CD4-positive, alpha-beta T cell treated with Interferon alpha-2 for 1 hour (primary cell): ENCODE results near the gene HJURP.

Experiments used
- DNase-seq, 2 donors: peaks; one replicate each; pipeline ENCODE4 v3.0.0-alpha.2; 2020 to 2022

The HJURP gene

DNA sequence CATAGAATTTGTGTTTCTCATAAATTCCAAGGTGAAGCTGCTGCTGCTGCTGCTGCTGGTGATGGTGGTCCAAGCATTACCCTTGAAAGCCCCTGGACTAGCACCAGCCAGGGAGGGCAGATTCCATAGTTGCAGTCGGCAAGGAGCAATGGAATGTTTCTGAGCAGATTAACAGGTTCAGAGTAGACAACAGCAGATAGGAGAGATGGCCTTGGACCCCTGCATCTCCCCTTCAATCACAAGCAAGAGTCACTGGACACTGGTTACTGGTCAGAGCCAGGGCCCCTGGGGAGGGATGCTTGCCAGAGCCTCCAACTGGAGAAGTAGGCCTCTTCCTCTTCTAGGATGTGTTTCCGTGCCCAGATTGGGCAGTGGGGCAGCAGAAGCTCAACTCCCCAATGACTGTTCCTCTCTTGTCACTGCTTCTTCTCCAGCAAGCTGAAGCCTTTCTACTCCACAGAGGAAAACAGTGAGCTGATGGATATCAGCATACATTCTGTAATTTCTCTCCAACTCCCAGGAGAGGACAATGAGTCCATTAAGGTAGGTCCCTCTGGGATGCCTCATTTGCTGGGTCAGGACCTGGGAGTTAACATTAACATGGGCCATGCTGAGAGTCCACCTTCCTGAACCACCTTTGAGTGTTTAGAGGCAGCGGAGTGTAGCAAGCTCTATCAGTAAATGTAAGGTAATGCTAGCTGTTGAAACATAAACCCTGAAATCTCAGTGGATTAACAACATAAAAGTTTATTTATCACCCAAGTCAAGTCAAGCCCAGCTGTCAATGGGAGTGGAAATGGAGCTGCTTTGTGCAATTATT is 40.9 kb downstream of the HJURP start:
- DNase-seq, result no peak

DNA sequence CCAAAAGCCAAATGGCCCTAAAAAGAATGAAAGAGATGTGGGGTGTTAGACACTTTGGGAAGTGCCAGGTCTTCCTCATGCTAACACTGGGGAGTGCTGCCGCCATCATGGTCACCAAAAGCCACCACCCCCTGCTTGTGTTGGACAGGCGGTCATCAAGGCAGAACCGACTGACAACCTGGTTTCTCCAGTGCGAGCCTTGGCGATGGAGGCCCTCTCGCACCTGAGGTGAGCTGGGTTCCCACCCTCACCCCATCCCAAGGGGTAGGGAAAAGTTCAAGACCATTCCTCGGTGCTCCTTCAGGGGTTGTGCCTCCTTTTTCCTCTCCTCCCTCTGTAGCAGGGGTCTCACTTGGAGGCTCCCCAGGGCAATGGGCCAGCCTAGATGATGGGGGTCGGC is 42.6 kb downstream of the HJURP start:
- no peak for DNase-seq

DNA sequence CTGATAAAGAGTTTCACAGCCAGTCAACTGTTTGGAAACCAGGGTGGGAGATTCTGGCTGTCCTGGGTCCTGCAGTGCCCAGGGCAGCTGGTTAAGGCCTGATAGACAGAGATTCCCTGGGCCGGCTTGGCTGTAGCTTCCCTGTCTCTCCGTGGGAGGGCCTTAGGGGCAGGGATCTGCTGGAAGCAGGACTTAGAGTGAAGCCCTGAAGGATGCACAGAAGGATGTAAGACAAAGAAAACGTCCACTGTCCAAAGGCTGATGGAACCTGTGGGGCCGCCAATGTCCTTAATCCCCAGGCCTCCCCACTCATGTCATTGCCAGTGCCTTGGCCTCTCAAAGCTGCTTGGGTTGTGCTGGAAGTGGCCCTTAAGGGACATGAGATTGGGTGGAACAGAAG is 43.2 kb downstream of the HJURP start:
- no peak for DNase-seq

DNA sequence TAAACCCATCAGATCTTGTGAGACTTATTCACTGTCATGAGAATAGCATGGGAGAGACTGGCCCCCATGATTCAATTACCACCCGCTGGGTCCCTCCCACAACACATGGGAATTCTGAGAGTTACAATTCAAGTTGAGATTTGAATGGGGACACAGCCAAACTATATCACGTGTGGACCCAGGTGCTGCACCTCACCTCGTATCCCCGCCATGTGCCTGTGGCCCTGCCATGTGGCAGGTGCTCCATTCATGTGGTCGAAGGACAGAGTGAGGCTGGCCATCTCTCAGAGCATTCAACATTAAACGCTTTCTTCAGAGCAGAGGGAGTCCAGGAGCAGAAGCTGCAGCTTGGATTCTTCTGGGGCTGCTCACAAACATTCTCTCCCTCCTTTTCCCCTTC is 44.0 kb downstream of the HJURP start:
- no peak for DNase-seq

DNA sequence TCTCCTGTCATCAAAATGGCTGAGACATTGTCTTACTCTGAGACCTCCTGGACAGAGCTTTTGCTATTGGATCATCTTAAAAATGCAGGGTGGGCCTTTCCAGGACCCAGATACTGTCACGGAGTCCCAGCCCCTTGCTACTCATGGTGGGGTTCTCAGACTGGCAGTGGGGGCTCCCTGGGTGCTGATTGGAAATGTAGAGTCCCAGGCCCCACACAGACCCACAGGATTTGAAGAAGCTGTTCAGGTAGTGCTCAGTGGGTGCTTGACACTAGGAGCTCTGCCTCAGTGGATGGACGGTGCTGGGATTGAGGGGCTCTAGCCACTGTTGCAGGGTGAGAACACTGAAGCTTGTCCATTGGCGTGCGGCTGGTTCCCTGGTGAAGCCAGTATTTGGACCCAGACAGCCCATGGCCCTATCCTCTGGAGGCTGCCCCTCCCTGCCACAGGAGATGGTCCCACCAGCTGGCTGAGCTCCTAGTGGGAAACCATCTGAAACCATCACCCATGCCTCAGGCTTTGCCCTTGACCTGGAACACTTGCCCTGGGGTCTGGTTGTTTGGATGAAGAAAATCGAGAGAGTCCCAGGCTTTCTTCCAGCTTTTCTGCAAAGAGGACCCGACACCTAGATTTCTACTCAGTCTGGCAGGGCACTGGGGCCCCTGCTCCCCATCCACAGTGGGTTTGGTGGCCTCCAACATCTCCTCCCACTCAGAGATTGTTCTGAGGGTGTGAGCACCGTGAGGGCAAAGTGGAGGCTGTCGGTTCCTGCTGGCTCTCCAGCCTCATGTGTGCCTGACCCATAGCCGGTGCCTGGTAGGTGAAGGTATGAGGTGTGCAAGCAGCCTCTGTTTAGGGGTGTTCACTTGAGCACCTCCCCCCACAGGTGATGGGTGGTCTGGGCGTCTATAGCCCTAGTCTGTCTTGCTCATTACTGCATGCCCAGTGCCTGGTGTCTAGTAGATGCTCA is 46.1 kb downstream of the HJURP start:
- no peak for DNase-seq

DNA sequence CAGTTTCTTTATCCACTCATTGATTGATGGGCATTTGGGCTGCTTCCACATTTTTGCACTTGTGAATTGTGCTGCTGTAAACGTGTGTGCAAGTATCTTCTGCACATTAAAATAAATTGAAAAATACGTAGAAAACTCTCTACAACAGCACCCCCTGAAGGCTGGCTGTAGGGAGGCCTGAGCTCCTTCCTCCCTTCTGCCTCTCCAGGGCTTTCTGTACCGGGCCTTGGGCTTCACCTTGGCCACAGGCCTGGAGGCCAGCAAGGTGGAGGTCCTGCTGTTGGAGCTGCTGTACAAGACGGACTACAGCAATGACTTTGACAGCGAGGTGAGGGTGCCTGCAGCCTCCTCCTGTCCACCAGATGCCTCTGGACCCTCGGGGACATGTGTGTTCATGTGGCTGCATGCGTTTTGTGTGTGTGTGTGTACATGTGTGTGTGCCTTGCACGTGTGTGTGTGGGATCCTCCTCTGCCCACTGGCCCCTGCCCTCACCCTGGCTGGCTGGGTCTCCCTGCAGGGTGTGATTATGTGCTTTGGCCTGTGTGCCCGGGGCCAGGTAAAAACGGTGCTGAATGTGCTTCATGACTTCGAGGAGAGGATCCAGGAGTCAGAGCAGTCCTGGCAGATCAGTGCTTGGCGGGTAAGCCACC is 47.0 kb downstream of the HJURP start:
- DNase-seq, result no peak

DNA sequence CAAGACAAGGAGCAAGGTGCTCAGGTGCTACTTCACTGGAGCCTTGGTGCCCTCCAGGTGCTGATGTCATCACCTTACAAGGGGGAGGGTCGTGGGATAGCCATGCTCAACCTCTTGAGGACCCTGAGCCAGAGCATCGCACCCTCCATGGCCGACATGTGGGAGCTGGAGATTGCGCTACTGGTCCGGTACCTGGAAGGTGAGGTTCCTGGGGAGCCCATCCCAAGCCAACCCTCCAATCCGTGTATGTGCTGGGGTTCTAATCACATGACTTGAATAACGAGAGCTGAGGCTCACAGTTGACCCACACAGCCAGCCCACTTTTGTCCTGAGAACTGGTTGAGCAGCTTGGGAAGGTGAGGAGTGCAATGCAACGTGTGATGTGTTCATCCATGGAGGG is 50.3 kb downstream of the HJURP start:
- DNase-seq, result no peak

DNA sequence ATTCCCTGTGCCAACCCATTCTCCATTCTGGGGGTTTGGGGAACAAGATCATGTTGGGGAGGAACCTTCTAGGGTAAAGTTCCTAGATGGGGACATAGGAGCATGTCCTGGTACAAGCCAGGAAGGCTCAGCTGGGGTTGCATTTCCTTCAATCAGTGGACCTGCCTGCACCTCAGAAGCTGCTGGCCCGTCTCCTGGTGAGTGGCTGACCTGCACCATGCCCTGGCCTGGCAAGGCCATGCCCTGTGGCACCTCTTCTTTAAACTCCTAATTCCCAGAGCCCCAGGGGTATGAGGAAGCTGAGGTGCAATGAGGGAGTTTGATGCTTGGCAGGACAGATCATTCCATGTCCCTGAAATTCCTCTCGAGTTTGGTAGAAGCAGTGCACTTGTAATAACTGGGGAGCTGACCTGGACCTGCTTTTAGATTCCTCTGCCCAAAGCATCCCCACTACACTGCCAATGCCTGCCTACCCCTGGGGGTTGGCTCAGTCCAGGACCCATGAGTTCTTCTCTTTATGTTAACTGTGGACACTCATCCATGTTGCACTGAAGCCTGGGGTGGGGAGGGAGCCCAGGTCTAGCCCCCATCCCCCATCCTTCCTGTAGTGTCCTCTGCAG is 50.9 kb downstream of the HJURP start:
- DNase-seq, result no peak

DNA sequence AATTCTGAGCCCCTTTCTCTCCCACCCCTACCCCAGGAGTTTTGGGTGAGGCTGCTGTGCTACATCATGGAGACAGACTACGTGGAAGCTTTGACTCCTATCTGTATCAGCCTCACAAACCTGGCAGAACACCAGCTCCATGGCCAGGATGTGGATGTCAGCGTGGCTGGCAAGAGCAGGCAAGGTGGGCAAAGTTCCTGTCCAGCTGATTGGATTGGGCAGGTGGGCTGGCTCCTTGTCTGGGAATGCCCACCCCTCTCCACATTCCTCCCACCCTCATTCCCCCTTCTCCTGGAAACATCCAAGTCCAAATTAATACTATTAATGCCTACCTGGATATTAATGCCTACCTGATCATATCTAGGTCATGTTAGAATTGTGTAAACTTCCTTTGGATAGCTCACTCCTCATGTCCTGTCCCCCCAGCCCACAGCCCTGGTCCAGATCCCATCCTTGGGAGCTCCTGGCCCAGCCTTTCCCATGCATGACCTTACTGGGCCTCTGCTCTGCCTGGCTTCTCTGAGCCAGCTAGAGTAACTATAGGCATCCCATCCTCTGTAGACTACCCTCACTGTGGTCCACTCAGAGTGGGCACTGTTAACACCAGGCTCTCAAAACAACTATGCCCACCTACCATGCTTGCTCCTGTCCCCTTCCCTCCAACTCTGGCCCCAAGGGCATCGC is 52.1 kb downstream of the HJURP start:
- no peak for DNase-seq

DNA sequence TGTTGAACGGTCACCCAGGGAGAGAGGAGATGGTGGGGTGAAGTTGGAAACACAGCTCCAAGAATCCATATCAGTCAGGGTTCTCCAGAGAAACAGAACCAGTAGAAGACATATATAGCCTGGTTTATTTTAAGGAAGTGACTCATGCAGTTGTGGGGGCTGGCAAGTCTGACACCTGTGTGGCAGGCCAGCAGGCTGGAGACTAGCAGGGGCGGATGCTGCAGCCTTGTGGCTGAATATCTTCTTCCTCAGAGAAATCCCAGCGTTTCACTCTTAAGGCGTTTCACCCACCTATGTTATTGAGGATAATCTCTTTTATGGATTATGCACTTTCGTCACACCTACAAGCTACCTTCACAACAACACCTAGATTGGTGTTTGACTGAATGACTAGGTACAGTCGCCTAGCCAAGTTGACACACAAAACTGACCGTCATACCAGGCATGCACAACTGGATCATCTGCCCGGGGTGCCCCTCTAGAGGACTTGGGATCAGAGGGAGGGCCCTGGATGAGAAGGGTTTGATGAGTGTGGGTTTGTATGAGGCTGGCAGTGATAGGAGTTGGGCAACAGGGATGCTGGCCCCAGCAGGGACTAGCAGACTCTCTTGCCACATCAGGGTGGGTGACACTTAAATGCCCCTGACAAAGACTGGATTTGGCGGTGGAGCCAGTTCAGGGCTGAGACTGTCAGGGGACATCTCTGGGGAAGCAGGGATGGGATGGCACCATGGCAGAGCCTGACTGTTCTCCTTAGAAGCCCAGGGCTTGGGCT is 52.8 kb downstream of the HJURP start:
- no peak for DNase-seq

DNA sequence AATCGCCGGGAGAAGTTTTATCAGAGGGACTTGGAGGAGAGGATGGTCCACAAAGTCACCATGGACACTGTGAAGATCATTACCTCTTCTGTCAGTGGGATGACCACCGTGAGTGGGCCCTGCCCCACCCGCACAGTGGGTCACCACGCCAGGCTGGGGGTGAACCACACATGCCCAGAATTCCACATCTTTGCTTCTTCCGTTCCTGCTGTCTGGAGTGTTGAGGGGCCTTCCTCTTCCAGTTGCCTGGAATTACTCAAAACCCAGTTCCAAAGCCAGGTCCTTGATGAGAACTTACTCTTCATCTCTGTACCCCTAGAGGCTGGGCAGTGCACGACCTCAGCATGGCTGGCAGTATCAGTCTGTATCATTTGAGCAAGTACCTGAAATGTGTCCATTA is 54.1 kb downstream of the HJURP start:
- DNase-seq, result no peak

DNA sequence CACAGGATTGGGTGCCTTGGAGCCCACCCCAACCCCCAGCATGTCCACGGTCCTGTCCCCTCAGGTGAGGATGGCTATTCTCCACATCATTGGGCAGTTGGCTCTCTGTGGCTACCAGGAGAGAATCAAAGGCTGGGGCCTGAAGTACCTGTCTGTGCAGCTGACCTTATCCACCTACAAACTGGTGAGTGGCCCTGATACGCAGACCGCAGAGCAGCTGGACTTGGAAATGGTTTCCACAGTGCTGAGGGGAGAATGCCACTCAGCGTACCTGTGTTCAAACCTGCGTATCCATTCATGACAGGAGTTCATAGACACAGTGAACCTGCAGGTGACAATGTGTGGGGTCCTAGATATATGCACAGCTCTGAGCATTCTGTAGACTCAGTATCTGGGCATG is 54.6 kb downstream of the HJURP start:
- no peak for DNase-seq

DNA sequence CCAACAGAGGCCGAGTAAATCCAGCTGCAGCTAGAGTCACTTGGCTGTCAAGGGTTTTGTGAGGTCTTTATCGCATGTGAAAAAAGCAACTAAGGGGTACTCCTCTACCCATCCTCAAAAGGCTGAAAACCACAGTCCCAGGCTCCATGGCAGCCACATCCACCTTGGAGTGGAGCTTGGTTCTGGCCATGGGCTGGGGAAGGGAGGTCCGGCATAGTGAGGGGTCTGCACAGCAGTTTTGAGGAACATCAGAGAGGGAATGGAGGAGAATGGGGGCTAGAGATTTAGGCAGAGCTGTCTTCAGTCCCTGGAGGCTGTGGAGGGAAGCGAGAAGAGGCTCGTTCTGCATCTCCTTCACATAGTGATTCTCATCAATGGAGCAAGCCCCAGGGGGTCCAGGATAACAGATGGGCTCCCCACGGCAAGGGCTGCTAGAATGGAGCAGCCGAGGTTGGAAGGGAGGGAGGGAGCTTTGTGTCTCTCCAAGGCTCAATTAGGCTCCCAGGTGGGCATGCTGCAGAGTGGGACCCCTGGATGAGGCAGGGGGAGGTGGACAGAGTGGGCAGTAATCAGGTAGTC is 55.2 kb downstream of the HJURP start:
- no peak for DNase-seq

DNA sequence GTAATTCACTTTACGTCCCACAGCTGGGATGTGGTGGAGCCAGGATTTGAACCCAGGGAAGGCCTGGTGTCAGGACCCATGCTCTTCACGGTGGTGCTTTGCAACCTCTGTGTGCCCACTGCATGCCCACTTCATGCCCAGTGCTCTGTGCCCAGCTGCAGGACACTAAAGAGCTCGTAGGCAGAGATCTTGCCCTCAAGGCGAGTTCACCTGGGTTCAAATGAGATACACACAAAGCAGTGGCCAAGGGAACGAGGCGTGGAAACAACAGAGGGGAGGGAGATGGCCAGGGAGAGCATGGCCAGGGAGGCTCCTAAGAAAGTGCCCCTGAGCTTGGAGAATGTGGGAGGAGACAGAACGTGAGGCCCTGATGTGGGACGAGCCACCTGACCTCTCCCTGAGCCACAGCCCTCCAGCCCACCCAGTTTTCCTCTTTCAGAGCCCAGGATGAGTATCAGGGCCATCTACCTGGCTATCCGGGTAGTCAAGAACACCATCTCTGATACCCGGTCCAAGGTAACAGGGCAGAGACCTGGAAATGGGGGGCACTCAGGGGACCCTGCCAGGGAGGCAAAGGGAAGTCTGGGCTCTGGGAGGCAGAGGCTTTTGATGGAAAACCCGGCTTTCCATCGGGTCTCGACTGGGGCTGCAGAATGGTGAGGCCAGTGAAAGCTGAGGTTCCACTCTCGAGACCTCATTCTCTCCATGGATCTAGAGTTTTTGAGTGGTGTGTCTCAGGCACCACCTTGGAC is 55.8 kb downstream of the HJURP start:
- no peak for DNase-seq

DNA sequence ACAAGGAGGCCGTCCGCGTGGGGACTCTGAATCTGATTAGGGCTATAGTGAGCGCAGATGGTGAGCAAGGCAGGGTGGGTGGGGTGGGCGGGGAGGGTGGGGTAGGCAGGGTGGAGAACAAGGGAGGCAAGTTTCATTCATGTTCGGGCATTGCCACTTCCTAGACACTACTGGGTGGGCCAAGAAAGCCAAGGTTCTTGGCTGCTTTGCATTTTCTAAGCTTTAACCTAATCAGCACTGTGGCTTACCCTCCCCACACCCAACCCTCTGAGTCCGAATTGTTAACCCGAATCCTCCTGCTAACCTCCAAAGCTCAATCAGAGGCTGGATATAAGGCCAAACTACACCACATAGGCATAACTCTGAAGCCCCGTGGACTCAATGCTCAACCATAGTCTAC is 58.1 kb downstream of the HJURP start:
- DNase-seq, result no peak

DNA sequence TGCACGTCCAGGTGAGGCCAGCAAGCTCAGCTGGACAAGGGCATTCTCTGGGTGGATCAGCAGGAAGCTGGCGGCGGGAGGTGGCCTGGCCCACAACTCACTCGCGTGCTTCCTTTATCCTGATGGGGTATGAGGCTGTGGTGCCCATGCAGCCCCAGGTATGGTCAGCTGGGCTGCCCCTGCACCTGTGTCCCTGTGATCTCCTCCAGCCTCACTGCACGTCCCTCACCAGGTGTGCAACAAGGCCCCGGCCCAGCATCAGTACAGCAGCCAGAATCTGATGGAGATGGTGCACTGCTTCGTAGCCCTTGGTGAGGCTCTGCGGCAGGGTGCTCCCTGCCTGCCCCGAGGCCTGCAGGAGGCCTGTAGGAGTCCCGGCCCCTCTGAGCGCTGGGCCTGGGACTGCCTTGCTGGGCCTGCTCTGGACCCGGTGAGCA is 58.6 kb downstream of the HJURP start:
- DNase-seq, result no peak

DNA sequence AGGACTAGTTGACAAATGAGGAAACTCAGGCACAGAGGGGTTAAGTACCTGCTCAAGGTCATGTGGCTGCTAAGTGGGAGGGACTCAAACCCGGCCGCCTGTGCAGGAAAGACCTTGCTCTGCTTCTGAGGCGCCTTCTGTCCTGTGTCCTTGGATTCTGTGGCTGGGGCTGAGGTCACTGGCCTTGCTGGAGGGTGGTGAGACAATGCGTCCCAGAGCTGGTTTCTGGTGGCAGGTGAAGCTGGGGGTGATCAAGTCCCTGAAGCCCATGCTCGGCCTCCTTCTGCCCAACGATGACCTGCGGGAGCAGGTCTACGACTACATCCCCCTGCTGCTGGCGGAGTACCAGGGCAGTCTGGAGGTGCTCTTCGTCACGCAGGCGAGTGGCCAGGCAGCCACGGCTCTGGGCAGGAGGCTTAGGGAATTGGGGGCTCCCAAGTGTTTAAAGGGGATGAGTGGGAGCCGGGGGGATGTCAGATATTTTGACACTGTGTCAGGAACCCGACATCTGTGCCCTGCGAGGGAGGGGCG is 60.1 kb downstream of the HJURP start:
- no peak for DNase-seq

DNA sequence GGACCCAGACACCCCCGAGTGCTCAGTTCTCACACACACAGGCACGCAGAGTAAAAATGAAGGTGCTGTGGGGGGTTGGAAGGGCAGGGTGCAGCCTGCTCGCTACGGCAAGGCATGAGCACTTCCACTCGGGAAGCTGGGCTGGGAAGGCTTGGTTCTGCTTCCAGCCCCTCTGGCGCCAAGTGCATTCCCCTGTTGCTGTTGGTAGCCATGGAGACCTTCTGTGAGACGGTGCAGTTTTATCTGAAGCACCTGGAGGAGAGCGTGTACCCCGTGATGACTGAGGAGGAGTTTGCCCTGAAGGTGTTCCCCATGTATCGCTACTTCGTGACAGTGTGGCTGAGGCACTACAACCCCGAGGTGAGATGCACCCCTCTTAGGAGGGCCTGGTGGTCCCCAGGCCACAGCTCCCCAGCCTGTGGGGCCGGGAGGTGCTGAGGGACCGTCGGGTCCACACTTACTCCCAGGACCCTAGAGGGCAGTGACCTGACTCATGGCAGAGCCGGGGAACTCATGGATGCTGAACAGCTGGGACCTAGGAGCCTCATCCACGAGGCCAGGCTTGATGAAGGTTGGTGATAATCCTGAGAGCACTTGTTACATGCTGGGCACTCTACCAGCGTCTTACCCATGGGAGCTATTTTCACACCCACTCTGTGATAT is 60.7 kb downstream of the HJURP start:
- no peak for DNase-seq

DNA sequence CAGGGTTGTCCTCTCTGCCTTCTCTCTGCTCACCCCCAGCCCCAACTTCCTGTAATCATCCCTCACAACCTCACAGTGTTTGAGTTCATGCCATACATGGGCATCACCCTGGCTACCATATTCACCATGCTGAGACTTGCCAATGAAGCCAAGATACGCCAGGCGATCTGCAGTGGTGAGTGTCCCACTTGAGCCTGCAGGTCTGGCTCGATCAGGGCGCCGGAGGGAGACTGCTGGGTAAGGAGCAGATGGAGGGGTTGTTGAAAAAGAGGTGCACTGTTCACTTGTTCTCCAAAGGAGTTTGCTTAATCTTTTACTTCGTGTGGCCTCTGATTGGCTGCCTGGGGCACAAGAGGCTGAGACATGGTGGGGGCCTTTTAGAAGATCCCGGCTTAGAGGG is 61.6 kb downstream of the HJURP start:
- no peak for DNase-seq
